SK-N-SH treated with all-trans-retinoic acid at 6 μM for 48 hours (cell line): Measurements from ENCODE around the gene POLQ.

Source experiments
- ATAC-seq: fragments of 200-7000 bp; cut with Tn5 transposase; 3 replicates; pipeline ENCODE4 v1.9.1; 2020; ENCODE audit warnings: mild to moderate bottlenecking, moderate library complexity
- ARNTL ChIP-seq: fragments of 450-650 bp; formaldehyde crosslinking; IDR thresholded peaks from 2 replicates; pipeline ENCODE4 v1.5.0; 2020; ENCODE audit warnings: low read depth, mild to moderate bottlenecking, moderate library complexity, borderline replicate concordance
- BACH2 ChIP-seq: fragments of 250-450 bp; sonication (Bioruptor Pico); IDR thresholded peaks from 2 replicates; pipeline ENCODE4 v1.9.0; 2021; ENCODE audit warnings: mild to moderate bottlenecking, borderline replicate concordance
- CREB5 ChIP-seq: fragments of 250-450 bp; sonication (Bioruptor Pico); IDR thresholded peaks from 2 replicates; pipeline ENCODE4 v1.5.1; 2020; ENCODE audit warnings: low read depth, mild to moderate bottlenecking, moderate library complexity
- CSDC2 ChIP-seq: fragments of 250-450 bp; sonication (Bioruptor Pico); IDR thresholded peaks from 2 replicates; pipeline ENCODE4 v1.5.0; 2020; ENCODE audit warnings: mild to moderate bottlenecking, moderate library complexity
- CSRNP3 ChIP-seq: fragments of 250-450 bp; sonication (Bioruptor Pico); IDR thresholded peaks from 2 replicates; pipeline ENCODE4 v1.5.1; 2021; ENCODE audit warnings: mild to moderate bottlenecking, moderate library complexity
- ESRRG ChIP-seq: fragments of 250-450 bp; sonication (Bioruptor Pico); IDR thresholded peaks from 2 replicates; pipeline ENCODE4 v1.6.1; 2021; ENCODE audit warnings: mild to moderate bottlenecking
- GLIS3 ChIP-seq: fragments of 250-450 bp; sonication (Bioruptor Pico); IDR thresholded peaks from 2 replicates; pipeline ENCODE4 v1.5.0; 2020; ENCODE audit warnings: mild to moderate bottlenecking, moderate library complexity
- ISL1 ChIP-seq: fragments of 250-450 bp; sonication (Bioruptor Pico); IDR thresholded peaks from 2 replicates; pipeline ENCODE4 v2.1.2; 2022; ENCODE audit warnings: mild to moderate bottlenecking, moderate library complexity
- OSR1 ChIP-seq: fragments of 250-450 bp; sonication (Bioruptor Pico); IDR thresholded peaks from 2 replicates; pipeline ENCODE4 v1.8.0; 2022; ENCODE audit warnings: moderate library complexity, mild to moderate bottlenecking, inconsistent platforms
- PATZ1 ChIP-seq: fragments of 250-450 bp; sonication (Bioruptor Pico); IDR thresholded peaks from 2 replicates; pipeline ENCODE4 v1.8.0; 2020; ENCODE audit warnings: mild to moderate bottlenecking, moderate library complexity, borderline replicate concordance
- POU6F1 ChIP-seq: fragments of 250-450 bp; sonication (Bioruptor Pico); IDR thresholded peaks from 2 replicates; pipeline ENCODE4 v1.8.0; 2021; ENCODE audit warnings: low read depth, mild to moderate bottlenecking, moderate library complexity, borderline replicate concordance
- PPARA ChIP-seq: fragments of 250-450 bp; sonication (Bioruptor Pico); IDR thresholded peaks from 2 replicates; pipeline ENCODE4 v1.5.0; 2020; ENCODE audit warnings: mild to moderate bottlenecking, borderline replicate concordance
- SNAI2 ChIP-seq: fragments of 250-450 bp; sonication (Bioruptor Pico); IDR thresholded peaks from 2 replicates; pipeline ENCODE4 v1.5.0; 2020; ENCODE audit warnings: mild to moderate bottlenecking, moderate library complexity
- TOX ChIP-seq: fragments of 250-450 bp; sonication (Bioruptor Pico); IDR thresholded peaks from 2 replicates; pipeline ENCODE4 v1.8.0; 2021; ENCODE audit warnings: mild to moderate bottlenecking, moderate library complexity, borderline replicate concordance
- ZC3H10 ChIP-seq: fragments of 250-450 bp; sonication (Bioruptor Pico); IDR thresholded peaks from 2 replicates; pipeline ENCODE4 v1.5.1; 2021; ENCODE audit warnings: mild to moderate bottlenecking, moderate library complexity
- ZFP3 ChIP-seq: fragments of 250-450 bp; sonication (Bioruptor Pico); IDR thresholded peaks from 2 replicates; pipeline ENCODE4 v1.5.0; 2020; ENCODE audit warnings: mild to moderate bottlenecking, moderate library complexity
- ZFP30 ChIP-seq: fragments of 450-650 bp; formaldehyde crosslinking; IDR thresholded peaks from 2 replicates; pipeline ENCODE4 v1.5.0; 2022; ENCODE audit warnings: mild to moderate bottlenecking, moderate library complexity
- ZNF565 ChIP-seq: fragments of 450-650 bp; formaldehyde crosslinking; conservative IDR thresholded peaks from 2 replicates; pipeline ENCODE4 v1.5.0; 2020; ENCODE audit warnings: low read depth, mild to moderate bottlenecking, moderate library complexity
- ZNF70 ChIP-seq: fragments of 450-650 bp; formaldehyde crosslinking; IDR thresholded peaks from 2 replicates; pipeline ENCODE4 v1.5.0; 2020; ENCODE audit warnings: mild to moderate bottlenecking, moderate library complexity
- ZNF8 ChIP-seq: fragments of 450-650 bp; formaldehyde crosslinking; IDR thresholded peaks from 2 replicates; pipeline ENCODE4 v1.5.0; 2020; ENCODE audit warnings: mild to moderate bottlenecking, moderate library complexity

Gene POLQ

GRCh38 chr3:121520510-121520909 is 25.3 kb downstream of the POLQ start:
- no peak for TF ChIP-seq ZNF70 (CRISPR knock-in tag)
- TF ChIP-seq CREB5 (CRISPR knock-in tag) = no peak
- TF ChIP-seq SNAI2 (CRISPR knock-in tag) = no peak
- no peak for TF ChIP-seq CSDC2 (CRISPR knock-in tag)
- no peak for TF ChIP-seq ESRRG (CRISPR knock-in tag)
- no peak for TF ChIP-seq BACH2 (CRISPR knock-in tag)
- no peak for TF ChIP-seq ZFP30 (CRISPR knock-in tag)
- no peak for TF ChIP-seq ZNF8 (CRISPR knock-in tag)
- no peak for TF ChIP-seq OSR1 (CRISPR knock-in tag)
- no peak for TF ChIP-seq ARNTL (CRISPR knock-in tag)
- TF ChIP-seq PATZ1 (CRISPR knock-in tag) = no peak
- no peak for ATAC-seq

GRCh38 chr3:121517953-121518655 is 27.7 kb downstream of the POLQ start:
- no peak for ATAC-seq
- TF ChIP-seq OSR1 (CRISPR knock-in tag) (no peak), GLIS3 (no peak), ZC3H10 (CRISPR knock-in tag) (no peak), ZFP3 (CRISPR knock-in tag) (no peak), BACH2 (CRISPR knock-in tag) (no peak), ESRRG (CRISPR knock-in tag) (no peak), TOX (CRISPR knock-in tag) (no peak), CSRNP3 (CRISPR knock-in tag) (no peak), PPARA (no peak), ISL1 (no peak), ZFP30 (CRISPR knock-in tag) (no peak), CSDC2 (CRISPR knock-in tag) (no peak), CREB5 (CRISPR knock-in tag) (no peak)

- ATAC-seq = no peak
- TF ChIP-seq ZFP30 (CRISPR knock-in tag) = 0 out of 2 replicates have a peak, but pooled peaks have one; percentile 31
- no peak for TF ChIP-seq PPARA
- TF ChIP-seq, all 23 proteins: peak for 1
Observed at GRCh38 chr3:121515862-121516261, 29.9 kb downstream of the POLQ start.

- no peak for ATAC-seq
- TF ChIP-seq ZFP3 (CRISPR knock-in tag) (no peak), SNAI2 (CRISPR knock-in tag) (no peak), ZNF70 (CRISPR knock-in tag) (no peak), ESRRG (CRISPR knock-in tag) (no peak), GLIS3 (no peak), TOX (CRISPR knock-in tag) (no peak), ZNF565 (CRISPR knock-in tag) (no peak), POU6F1 (CRISPR knock-in tag) (no peak), ISL1 (no peak)
Observed at GRCh38 chr3:121515313-121515712, 30.5 kb downstream of the POLQ start.
